GM12878 (cell line): ENCODE results near the gene RRP1B. TPM values are rescaled to one million over a fixed set of nuclear protein-coding genes. Genes with fewer than 3 reads are reported as not detected.

Source experiments
- ATF2 ChIP-seq: IDR thresholded peaks from 2 replicates; pipeline ENCODE4 v1.6.1; 2012; ENCODE audit warnings: low read length, inconsistent platforms
- CTCF ChIP-seq, 3 experiments: IDR thresholded peaks in 2 of 3; conservative IDR thresholded peaks in 1 of 3; 2 replicates each; pipeline ENCODE4 v1.5.1; 2011; ENCODE audit warnings: low read depth in 3 of 3, low read length in 3 of 3, mild to moderate bottlenecking in 3 of 3, control low read depth in 2 of 3, moderate library complexity in 2 of 3, inconsistent platforms in 1 of 3, mixed read lengths in 1 of 3; ENCODE audit not compliant: control insufficient read depth in 2 of 3, insufficient read depth in 1 of 3; ENCODE audit errors: extremely low read depth in 1 of 3
- E4F1 ChIP-seq: fragments of 450-650 bp; IDR thresholded peaks from 2 replicates; pipeline ENCODE4 v1.6.1; 2018; ENCODE audit warnings: borderline replicate concordance, mild to moderate bottlenecking; ENCODE audit not compliant: partially characterized antibody
- KAT2A ChIP-seq: conservative IDR thresholded peaks from 2 replicates; pipeline ENCODE4 v1.6.1; 2011; ENCODE audit warnings: low read depth, low read length; ENCODE audit not compliant: control insufficient read depth
- KDM1A ChIP-seq: fragments of 200-600 bp; sonication (generic); IDR thresholded peaks from 2 replicates; pipeline ENCODE4 v1.6.1; 2016; ENCODE audit warnings: borderline replicate concordance
- MAX ChIP-seq: IDR thresholded peaks from 2 replicates; pipeline ENCODE4 v1.6.1; 2012; ENCODE audit warnings: low read depth, low read length, improper control_type of control experiment
- SIN3A ChIP-seq: IDR thresholded peaks from 2 replicates; pipeline ENCODE4 v1.6.1; 2012; ENCODE audit warnings: low read depth, low read length, improper control_type of control experiment
- SPI1 ChIP-seq: IDR thresholded peaks from 2 replicates; pipeline ENCODE4 v1.6.1; 2011; ENCODE audit warnings: low read depth, mild to moderate bottlenecking, low read length, moderate library complexity, borderline replicate concordance; ENCODE audit not compliant: insufficient read depth
- ZBTB4 ChIP-seq: fragments of 450-650 bp; formaldehyde crosslinking; IDR thresholded peaks from 2 replicates; pipeline ENCODE4 v1.4.0; 2022; ENCODE audit warnings: mild to moderate bottlenecking, moderate library complexity
- ZNF274 ChIP-seq: IDR thresholded peaks from one replicate; pipeline ENCODE4 v1.8.0; 2011; ENCODE audit not compliant: insufficient read length, insufficient read depth
- polyA plus RNA-seq, 11 experiments: library from polyadenylated mRNA; depleted of rRNA in 4 of 11; unstranded in 6 of 11; stranded (reverse) in 5 of 11; fragments of >200 nt; fragmentation: Nextera tagmentation in 4 of 11; fragmentation: Illumina TruSeq in 1 of 11; extraction: Ambion mirVana in 4 of 11; extraction: Trizol in 1 of 11; gene quantifications; 1 replicate in 1 of 11; 2 replicates in 10 of 11; pipeline versions ENCODE4 v1.2.1 to v1.2.3, GENCODE V29; 2011 to 2016; ENCODE audit warnings: inconsistent platforms in 2 of 11, missing spikeins in 2 of 11, low read depth in 1 of 11
- total RNA-seq, 4 experiments: library from RNA; depleted of rRNA in 3 of 4; stranded (reverse); fragments of >200 nt in 3 of 4; fragmentation: Illumina TruSeq in 1 of 4; extraction: Trizol in 1 of 4; gene quantifications; 2 replicates each; pipeline versions ENCODE4 v1.2.1 to v1.2.3, GENCODE V29; 2013 to 2021

Gene RRP1B
- total and polyA plus RNA-seq, 10 of the 15 experiments (the other 5 are each of a cell fraction or from before 2014, with no cell fraction given) = 8.1 to 57.4 (median 38.1) TPM

- TF ChIP-seq CTCF (IDR thresholded peaks at IDR 0.05 in 2 of 3, conservative IDR thresholded peaks at IDR 0.05 in 1 of 3; ENCODE audit: control insufficient read depth in 2 of 3, extremely low read depth in 1 of 3, insufficient read depth in 1 of 3, low read depth in 3 of 3, low read length in 3 of 3) = peak; percentile 70 to 97 (median 92)
- TF ChIP-seq SPI1 = no peak
- TF ChIP-seq ZBTB4 (CRISPR knock-in tag) = no peak
- TF ChIP-seq KAT2A = no peak
- no peak for TF ChIP-seq MAX
- no peak for TF ChIP-seq SIN3A
- no peak for TF ChIP-seq ZNF274
- TF ChIP-seq KDM1A = no peak
- TF ChIP-seq ATF2 = no peak
- TF ChIP-seq E4F1 = no peak
Measured at GRCh38 chr21:43611598-43612369, 47.6 kb upstream of the RRP1B start (continued).
